ENCODE data around the gene ADARB2.

DNA sequence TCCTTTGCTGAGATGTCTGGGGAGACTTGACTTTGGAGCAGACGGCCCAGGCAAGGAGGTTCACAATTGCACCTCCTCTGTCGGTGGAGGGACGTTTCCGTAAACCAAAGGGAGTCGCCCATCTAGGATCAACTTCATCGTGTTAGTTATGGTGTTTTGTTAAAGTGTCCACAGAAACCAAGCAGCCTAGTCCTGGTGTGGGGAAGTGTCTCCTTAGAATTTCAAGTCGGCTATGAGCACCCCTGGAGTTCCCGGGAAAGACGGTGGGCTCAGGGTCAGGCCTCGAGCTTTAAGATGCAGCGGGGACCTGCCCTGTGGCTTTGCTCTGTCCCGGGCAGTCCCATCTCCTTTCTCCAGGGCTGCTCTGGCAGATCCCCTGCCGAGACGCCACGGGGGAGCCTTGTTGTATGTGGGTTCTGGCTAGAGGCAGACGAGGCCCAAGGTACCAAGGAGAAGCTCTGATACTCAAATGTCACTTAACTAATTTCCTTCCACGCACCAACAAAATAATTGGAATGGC, 319.2 kb downstream of the ADARB2 start:
- TF ChIP-seq EZH2 (IDR thresholded peaks at IDR 0.05; ENCODE audit: low read length, missing control alignments): no peak
- TF ChIP-seq, protein P1, sequence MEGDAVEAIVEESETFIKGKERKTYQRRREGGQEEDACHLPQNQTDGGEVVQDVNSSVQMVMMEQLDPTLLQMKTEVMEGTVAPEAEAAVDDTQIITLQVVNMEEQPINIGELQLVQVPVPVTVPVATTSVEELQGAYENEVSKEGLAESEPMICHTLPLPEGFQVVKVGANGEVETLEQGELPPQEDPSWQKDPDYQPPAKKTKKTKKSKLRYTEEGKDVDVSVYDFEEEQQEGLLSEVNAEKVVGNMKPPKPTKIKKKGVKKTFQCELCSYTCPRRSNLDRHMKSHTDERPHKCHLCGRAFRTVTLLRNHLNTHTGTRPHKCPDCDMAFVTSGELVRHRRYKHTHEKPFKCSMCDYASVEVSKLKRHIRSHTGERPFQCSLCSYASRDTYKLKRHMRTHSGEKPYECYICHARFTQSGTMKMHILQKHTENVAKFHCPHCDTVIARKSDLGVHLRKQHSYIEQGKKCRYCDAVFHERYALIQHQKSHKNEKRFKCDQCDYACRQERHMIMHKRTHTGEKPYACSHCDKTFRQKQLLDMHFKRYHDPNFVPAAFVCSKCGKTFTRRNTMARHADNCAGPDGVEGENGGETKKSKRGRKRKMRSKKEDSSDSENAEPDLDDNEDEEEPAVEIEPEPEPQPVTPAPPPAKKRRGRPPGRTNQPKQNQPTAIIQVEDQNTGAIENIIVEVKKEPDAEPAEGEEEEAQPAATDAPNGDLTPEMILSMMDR (conservative IDR thresholded peaks at IDR 0.05 in 1 of 2, IDR thresholded peaks at IDR 0.05 in 1 of 2; ENCODE audit: low read depth in 1 of 2, low read length in 2 of 2): no peak
